Measurements from ENCODE around the gene CHL1.

The CHL1 gene

DNA sequence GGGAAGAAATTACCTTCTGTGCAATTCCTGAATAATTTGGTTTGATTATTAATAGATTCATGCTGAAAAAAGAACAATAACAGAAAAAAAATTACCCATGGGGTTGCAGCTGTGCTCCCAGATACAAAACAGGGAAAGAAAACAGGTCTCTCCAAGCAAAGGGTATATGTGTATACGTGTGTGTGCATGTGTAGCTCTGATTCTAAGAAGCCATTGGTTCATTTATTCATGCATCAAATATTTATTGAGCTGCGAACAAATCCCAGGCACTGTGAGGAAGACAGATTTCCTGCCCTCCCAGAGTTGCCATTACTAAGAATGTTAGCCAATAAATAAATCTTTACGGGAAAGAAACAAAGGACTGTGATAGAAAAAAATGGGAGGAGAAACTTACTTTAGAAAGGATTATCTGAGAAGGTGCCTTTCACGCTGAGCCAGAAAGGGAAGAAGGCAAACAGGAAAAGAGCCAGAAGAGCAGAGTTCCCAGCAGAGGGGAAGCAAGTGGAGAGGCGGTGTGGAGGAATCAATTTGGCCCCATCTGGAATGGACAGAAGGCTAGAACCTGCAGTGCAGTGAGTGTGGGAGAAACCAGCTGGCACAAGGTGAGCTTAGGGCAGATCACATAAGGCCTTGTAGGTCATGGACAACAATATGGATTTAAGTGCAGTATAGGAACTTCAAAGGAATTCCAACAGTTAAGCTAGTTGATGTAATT is 20.7 kb downstream of the CHL1 start:
- DNase-seq (ENCODE audit: low spot score), result no peak

DNA sequence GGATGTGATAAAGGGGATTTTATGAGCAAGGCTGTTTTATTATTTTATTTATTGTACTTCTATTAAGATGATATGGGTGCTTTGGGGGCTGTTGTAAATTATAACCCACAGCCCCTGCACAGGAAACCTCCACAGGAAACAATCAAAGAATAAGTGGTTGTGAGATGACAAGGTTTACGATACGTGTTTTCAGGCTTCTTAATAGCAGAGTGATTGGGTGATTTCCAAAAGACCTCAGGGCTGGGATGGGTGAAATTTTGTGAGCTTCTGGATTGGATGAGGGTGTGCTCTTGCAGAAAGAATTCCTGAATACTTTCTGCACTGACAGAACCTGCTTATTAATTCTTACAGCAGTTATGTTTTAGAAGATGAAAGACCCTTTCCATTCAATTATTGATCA is 21.4 kb downstream of the CHL1 start:
- no peak for DNase-seq (ENCODE audit: low spot score)

DNA sequence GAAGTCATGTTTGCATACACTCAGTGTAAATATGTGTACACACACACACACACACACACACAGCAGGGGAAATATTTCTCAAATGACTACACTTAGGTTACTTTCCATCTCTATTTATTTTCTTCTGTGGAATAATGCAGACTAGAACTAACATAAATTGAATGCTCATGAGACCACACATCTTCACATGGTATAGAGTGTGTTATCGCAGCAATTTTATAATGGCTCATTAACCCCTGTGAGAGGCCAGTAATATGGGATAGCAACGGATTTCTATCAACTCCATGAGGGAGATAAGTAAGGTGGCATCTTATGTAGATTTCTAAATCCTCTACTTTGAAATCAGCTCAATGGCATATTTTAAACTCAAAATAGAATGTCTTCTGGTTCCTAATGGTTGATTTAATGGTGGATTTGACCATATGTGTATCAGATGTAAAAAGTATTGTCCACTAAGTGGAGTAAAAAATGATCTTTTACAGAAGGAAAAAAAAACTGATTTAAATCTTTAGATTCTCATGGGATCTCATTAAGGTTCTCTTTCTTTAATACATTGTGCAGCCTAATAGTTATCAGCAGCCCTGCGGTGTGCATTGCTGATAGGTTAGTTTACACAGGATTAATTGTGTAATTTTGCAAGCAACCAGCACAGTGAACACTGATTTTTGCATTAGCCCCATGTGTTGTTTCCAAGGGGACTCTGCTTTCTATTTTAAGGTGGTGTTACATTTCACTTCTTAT is 32.0 kb downstream of the CHL1 start:
- DNase-seq (ENCODE audit: low spot score), result no peak

DNA sequence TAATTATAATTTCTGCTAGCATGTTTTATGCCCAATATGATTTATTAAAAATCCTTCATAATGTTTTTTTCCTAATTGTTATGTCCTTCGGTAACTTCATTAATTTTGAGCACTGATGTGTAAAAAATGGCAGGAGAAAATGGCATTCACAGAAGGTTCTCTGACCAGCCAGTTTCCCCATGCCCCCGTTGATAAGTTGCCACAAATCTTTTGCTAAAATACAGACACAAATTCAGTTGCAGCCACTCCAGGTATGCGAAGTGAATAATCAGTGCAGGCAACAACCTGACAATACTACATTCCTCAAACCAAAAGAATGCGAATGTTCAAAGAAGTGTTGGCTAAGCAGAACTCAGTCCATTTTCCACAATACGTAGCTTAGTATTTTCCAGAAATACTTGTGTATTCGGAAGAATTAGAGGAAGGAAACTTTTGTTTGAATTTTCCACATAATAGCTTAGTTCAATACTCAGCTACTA is 32.7 kb downstream of the CHL1 start:
- no peak for DNase-seq (ENCODE audit: low spot score)

DNA sequence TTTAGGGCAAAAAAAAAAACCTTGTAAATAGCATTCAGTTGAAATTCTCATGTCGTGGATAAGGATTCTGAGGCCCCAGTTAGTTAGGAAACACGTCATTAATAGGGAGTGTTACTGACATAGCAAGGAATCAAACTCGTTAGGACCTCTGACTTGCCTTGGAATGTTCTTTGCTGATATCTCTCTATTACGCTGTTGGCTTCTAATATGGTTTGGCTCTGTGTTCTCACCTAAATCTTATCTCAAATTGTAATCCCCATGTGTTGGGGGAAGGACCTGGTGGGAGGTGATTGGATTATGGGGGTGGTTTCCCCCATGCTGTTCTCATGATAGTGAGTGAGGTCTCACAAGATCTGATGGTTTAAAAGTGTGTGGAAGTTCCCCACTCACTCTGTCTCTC is 40.3 kb downstream of the CHL1 start:
- DNase-seq (ENCODE audit: low spot score), result no peak

GRCh38 chr3:242602-243355 is 46.2 kb downstream of the CHL1 start:
- no peak for DNase-seq (ENCODE audit: low spot score)

- no peak for DNase-seq (ENCODE audit: low spot score)
Measured at GRCh38 chr3:243356-243725, 46.8 kb downstream of the CHL1 start.

- DNase-seq (ENCODE audit: low spot score), result no peak
Measured at GRCh38 chr3:244041-244440, 47.5 kb downstream of the CHL1 start.

GRCh38 chr3:247916-248315 is 51.4 kb downstream of the CHL1 start:
- DNase-seq (ENCODE audit: low spot score), result no peak

DNA sequence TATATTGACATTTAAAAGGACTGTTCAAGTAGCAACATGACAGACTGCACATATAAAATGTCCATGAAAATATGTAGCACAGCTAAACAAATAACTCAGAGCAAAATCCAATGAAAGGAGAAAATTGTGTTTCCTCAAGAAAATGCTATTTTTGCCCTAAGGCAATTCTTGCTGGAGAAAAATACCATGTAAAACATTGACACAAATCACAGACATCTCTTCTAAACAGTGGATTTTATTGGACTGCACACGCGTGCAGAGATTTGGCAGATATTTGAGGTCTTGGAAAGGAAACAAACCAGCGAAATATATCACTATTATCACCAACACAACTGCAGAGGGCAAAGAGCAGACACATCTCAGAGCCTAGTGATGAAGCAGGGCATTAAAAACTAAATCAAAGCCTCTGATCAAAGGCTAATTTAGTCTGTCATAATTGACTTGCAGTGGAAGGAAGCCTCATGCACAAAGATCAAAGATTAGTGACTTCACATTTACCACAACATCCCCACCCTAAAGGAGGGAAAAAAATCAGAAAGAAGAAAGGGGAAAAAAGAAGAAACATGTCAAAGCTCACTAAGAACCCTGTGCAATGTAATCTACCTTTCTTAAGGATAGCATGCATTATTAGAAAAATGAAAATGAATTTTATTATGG is 52.4 kb downstream of the CHL1 start:
- no peak for DNase-seq (ENCODE audit: low spot score)

DNA sequence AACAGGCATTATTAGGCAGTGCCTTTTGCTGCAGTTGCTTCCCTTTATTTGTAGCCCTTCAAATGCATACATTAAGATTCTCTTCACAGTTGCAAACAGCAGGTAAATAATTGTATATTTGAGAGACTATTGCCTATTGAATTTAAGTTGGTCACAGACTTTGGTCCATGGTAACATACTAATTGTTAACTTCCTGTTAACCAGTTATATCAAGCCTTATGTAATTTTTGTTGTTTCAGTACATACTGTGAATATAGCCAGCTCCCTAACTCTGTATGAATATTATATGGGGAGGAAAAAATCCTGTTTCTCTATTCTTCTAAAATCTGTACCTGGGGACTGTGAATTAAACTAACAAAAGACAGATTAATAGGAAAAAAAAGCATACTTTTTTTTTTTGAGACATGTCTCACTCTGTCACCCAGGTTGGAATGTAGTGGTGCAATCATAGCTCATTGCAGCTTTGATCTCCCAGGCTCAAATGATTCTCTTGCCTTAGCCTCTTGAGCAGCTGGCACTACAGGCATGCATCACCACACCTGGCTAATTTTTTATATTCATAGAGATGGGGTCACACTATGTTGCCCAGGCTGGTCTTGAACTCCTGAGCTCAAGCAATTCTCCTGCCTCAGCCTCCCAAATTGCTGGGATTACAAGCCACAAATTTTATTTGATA is 53.2 kb downstream of the CHL1 start:
- no peak for DNase-seq (ENCODE audit: low spot score)

- no peak for DNase-seq (ENCODE audit: low spot score)
Measured at GRCh38 chr3:256501-256900, 59.9 kb downstream of the CHL1 start.

DNA sequence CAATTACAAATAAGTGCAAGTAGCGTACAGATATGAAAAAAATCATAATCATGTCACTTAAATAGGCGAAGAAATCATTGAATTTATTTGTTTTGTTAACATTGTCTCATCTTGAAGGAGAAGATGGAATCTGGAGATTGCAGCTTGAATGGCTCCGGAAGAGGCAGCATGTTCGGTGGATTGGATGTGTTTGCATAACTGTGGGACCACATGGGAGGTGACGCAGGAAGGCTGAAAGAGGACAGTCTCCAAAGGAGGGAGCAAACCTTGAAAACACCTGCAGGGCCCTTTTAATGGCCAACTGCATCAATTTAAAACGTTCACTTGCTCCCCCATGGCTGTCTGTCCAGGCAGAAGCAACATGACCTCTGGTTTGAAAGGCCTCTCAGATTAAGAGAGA is 61.3 kb downstream of the CHL1 start:
- no peak for DNase-seq (ENCODE audit: low spot score)

- DNase-seq (ENCODE audit: low spot score), result no peak
Measured at GRCh38 chr3:260898-261297, 64.3 kb downstream of the CHL1 start.

GRCh38 chr3:263393-263792 is 66.8 kb downstream of the CHL1 start:
- no peak for DNase-seq (ENCODE audit: low spot score)

GRCh38 chr3:264394-265156 is 68.0 kb downstream of the CHL1 start:
- no peak for DNase-seq (ENCODE audit: low spot score)

- no peak for DNase-seq (ENCODE audit: low spot score)
Measured at GRCh38 chr3:267101-267500, 70.5 kb downstream of the CHL1 start.

- DNase-seq (ENCODE audit: low spot score), result no peak
Measured at GRCh38 chr3:270688-271087, 74.1 kb downstream of the CHL1 start.

DNA sequence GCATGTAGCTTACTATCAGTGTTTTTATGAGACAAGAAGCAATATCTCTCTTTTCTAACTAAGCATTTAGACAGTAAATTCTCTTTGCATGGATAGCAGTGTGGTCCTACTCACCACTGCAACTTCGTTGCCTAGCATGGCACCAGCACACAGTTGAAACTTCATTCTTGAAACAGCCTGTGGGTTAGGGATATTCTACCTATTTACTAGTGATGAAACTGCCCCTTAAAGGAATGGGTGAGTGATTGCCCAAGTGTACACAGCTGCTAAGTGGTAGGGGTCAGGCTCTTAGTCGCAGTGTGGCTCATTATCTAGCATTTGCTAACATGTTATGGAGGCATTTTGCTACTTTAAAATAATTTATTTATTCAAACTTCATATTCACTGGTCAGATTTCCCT is 78.4 kb downstream of the CHL1 start:
- no peak for DNase-seq (ENCODE audit: low spot score)

GRCh38 chr3:277873-278272 is 81.3 kb downstream of the CHL1 start:
- peak; percentile 33 for DNase-seq (ENCODE audit: low spot score)
